OCI-LY3 (cell line): ENCODE data around the gene LTN1.

Experiments used
- CTCF ChIP-seq: fragments of 200-600, 300-600 bp; sonication (generic); IDR thresholded peaks from 2 replicates; pipeline ENCODE4 v1.5.1; 2014; ENCODE audit warnings: antibody characterized with exemption, low read length, low read depth
- EZH2phosphoT487 ChIP-seq: fragments of 200-600 bp; shearing (Covaris generic); IDR thresholded peaks from 2 replicates; pipeline ENCODE4 v1.6.1; 2018; ENCODE audit warnings: antibody characterized with exemption, mixed run types, low read depth

GRCh38 chr21:28904961-28905435, 87.7 kb downstream of the LTN1 start:
- TF ChIP-seq CTCF (no peak), EZH2phosphoT487 (no peak)
